HG02759 (cell line): ENCODE measurements around the gene PKMYT1.

Experiments
- ATAC-seq: cut with Tn5 transposase; IDR thresholded peaks from one replicate; pipeline ENCODE4 v1.9.1; 2021; ENCODE audit warnings: mild to moderate bottlenecking, moderate library complexity; ENCODE audit not compliant: unreplicated experiment

PKMYT1 gene

DNA sequence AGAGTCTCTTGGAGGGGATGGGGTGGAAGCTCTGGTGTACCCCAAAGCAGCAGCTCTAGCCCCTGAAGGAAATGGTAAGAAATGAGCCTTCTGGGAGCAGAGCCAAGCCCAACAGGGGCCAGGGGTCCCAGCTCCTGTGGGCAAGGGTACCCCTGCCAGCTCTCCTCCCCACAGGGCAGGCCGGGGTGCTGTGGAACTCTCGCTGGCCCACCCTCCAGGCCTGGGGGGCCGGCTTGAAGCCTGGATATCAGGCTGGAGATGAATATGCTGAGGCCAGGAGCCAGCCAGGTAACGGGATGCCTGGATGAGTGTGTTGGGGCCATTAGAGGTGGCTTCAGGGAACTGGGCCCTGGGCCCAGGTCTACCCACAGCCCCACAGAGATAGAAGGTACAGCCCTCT lies 20.3 kb upstream of the PKMYT1 start:
- no peak for ATAC-seq

- no peak for ATAC-seq
Measured at GRCh38 chr16:2999929-3000328, 19.7 kb upstream of the PKMYT1 start.

DNA sequence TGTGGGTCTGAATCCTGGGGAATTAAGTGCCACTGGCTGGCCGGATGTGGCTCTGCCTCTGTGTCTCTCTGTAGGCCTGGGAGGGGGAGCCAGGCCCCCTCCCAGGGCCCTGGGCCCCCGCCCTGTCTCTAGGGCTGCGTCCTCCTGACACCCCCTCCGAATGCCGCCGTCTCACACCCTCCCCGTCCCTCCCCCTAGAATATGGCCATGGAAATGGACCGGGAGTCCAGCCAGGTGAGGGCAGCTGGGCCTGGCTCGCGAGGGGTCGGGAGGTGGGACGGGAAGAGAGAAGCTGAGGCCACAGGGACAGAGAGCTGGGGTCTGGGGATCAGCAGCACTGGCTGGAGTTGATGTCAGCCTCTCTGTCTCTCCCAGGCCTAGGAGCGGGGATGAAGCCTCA lies 16.1 kb upstream of the PKMYT1 start:
- ATAC-seq, result no peak

DNA sequence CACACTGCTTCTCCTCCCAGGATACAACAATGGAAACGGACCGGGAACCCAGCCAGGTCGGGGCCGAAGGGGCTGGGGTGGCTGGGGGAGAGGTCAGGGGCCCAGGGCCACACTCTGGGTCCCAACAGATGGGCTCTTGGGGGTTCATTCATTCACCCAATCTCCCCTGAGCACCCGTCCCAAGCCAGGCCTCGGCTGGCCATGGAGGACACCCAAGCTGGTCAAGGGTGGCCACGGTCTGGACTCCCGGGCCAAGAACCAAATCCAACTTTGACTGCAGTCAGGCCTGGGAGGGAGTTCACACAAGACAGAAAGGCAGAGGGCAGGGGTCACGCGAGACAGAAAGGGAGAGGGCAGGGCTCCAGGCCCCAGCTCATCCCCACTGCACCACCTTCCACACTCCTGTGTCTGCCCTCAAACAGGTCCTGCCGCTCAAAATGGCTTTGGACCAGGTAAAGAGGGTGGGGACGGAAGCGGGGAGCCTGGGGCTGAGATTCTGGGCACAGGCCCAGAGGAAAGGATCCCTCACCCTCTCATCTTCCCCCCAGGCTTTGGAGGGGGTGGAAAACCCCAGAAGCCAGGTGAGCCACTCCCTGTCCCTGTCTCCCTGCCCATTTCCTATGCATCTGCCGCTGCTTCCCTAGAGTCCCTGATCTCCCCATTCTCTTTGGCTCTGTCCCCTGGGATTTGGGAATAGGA lies 12.3 kb upstream of the PKMYT1 start:
- ATAC-seq, result no peak

DNA sequence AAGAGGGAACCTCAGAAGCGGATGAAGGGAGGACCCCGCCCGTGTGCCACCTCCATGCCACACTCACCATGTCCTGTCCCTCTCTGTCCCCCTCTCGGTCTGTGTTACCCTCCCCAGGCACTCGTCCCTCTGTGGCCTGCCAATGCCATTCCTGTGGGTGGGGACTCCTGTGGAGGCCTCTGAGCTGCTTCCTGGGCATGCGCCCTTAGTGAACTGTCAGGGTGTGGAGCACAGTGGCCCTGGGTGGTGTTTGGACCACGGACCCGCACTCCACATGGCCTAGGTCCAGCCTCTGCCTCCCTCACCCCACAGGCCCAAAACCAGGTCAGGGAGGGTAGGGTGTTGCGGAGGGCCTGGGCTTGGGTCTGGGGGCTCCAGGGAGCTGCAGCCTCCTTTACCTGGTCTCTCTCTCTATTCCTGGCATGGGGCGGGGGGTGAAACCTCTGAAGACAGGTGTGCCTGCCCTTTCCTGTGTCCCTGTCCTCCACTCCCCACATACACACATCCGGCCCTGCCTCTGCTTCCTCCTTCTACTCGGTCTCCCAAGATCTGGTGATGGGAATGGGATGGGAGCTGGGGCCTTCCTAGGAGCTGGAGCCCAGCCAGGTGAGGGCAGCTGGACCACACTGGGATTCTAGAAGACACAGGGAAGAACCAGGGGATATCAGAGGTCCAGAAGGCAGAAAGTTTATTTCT lies 11.5 kb upstream of the PKMYT1 start:
- no peak for ATAC-seq

DNA sequence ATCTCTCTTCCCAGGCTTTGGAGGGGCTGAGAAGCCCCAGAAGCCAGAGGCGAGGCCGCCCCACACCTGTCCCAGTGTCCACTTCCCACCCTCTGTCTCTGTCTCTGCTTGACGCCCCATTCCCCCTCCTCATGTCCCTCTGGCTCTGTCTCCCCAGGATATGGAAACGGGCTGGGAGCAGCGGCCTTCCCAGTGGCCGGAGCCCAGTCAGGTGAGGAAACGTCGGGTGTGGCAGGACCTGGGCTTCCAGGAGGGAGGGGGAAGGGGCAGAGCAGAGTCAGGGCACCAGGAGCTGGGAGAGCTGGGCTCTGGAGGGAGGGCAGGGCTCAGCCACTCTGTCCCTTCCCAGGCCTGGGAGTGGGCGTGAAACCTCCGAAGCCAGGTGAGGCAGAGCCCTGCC lies 10.6 kb upstream of the PKMYT1 start:
- ATAC-seq, result no peak

DNA sequence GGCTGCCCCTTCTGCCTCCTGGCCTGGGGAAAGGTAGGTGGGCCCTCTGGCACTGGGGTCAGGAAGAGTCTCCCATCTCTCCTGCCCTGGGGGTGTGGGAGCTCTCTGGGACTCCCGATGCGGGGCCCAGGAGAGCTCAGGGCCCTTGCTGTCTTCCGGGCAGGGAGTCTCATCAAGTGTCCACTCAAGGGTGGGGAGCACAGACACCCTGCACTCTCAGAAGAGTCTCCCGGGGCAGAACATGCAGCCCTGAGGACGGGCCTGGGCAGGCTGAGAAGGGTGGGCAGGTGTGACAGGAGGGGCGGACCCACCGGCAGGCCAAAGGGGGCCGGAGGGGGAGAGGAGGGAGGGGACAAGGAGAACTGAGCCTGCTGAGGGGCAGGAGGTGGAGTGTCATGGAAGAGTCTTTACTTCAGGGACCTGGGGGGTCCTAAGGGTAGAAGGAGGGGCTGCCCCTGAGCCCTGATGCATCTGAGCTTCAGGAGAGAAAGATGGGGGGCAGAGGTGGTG lies 8.4 kb upstream of the PKMYT1 start:
- ATAC-seq, result no peak

DNA sequence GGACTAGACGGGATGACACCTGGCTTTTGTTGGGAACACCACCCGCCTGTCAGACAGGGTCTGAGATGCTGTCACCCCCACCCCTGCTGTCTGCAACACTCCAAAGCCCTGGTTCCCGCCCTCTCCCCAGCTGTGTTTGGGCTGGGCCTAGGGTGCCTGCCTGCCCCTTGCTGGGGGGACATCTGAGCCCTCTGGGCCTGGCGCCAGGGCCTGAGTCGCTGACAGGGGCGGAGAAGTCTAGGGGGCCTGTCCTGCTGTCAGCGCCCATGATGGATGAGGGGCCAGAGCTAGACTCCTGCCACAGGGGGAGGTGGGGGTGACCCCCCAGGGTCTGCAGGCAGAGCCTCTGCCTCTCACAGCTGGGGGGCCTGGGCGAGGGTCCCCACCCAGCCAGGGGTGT lies 7.6 kb upstream of the PKMYT1 start:
- no peak for ATAC-seq

- no peak for ATAC-seq
Measured at GRCh38 chr16:2987286-2987685, 7.0 kb upstream of the PKMYT1 start.

GRCh38 chr16:2986623-2987188 lies 6.5 kb upstream of the PKMYT1 start:
- no peak for ATAC-seq

GRCh38 chr16:2985893-2986355 lies 5.7 kb upstream of the PKMYT1 start:
- ATAC-seq, result no peak

GRCh38 chr16:2985462-2985861 lies 5.2 kb upstream of the PKMYT1 start:
- no peak for ATAC-seq

GRCh38 chr16:2983706-2984136 lies 3.5 kb upstream of the PKMYT1 start:
- no peak for ATAC-seq

DNA sequence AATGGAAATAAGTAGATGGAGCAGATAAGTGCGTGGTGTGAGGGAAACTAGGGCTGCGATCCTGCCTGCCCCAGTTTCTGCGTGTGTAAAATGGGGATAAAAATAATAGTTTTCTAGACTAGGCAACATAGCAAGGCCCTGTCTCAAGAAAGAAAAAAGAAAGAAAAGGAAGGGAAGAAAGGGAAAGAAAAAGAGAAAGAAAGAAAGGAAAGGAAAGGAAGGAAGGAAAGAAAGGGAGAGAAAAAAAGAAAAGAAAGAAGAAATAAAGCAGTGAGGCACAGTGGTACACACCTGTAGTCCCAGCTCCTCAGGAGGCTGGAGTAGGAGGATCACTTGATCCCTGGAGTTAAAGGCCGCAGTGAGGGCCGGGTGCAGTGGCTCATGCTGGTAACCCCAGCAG lies 2.2 kb upstream of the PKMYT1 start:
- no peak for ATAC-seq

DNA sequence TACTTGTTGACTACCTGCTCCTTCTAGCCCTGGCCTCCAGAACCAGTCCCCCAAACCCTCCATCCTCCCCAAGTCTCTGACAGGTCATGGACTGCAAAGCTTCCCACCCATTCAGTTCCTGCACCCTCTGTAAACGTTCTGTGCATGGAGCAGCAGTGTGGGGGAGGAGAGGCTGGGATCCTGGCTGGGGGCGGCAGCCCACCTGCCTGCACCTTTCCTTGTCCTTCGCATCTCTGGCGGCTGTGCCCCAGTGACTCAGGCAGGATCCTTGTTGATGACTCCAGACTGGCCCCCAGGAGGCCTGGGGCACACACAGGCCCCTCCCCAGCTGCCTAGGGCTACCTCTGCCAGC lies 1.6 kb upstream of the PKMYT1 start:
- ATAC-seq, result no peak

DNA sequence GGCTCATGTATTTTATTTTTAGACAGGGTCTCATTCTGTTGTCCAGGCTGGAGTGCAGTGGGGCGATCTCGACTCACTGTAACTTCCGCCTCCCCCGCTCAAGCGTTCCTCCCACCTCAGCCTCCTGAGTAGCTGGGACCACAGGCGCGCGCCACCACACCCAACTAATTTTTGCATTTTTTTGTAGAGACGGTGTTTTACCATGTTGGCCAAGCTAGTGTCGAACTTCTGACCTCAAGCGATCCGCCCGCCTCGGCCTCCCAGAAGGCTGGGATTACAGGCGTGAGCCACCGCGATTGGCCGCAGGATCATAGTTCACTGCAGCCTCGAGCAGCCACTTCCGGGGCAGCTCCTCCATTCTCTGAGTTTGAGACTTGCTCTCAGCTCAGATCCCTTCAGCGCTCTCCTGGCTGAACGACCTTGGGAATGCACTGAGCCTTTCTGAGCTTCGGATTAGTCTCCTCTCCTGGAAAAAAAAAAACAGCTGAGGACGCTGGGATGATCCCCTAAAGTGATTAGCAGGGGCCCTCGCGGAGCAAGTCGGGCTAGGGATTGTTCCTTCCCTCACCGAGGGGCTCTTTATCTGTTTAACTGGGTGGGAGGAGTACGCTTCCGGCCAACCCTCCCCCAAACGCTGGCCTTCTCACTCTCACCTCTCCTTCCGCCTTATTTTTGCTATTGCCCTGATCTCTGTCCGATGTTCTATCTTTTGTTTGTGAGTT lies 1.1 kb upstream of the PKMYT1 start:
- peak; percentile 1 for ATAC-seq

- ATAC-seq, result no peak
Measured at GRCh38 chr16:2979669-2980226, 498 bp downstream of the PKMYT1 start.

- no peak for ATAC-seq
Measured at GRCh38 chr16:2977440-2977839, 2.8 kb downstream of the PKMYT1 start.

- ATAC-seq, result no peak
Measured at GRCh38 chr16:2976673-2977072, 3.6 kb downstream of the PKMYT1 start.

DNA sequence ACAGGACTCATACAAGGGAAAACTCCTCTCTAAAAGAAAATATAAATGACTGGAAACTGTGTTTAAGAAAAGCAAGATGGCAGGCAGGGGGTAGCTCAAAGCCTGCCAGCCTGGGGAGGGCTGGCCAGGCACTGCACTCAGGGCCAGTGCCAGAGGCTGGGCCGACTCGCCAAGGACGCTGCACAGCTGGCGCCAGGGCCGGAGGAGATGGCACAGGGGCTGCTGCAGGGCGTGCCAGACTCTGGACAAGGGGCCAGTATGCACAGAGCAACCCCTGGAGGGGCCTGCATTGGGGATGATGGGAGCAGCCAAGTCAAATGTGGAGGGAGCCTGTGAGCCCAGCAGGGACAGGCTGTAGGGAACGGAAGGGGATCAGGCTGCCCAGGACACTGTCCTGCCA lies 4.0 kb downstream of the PKMYT1 start:
- no peak for ATAC-seq

DNA sequence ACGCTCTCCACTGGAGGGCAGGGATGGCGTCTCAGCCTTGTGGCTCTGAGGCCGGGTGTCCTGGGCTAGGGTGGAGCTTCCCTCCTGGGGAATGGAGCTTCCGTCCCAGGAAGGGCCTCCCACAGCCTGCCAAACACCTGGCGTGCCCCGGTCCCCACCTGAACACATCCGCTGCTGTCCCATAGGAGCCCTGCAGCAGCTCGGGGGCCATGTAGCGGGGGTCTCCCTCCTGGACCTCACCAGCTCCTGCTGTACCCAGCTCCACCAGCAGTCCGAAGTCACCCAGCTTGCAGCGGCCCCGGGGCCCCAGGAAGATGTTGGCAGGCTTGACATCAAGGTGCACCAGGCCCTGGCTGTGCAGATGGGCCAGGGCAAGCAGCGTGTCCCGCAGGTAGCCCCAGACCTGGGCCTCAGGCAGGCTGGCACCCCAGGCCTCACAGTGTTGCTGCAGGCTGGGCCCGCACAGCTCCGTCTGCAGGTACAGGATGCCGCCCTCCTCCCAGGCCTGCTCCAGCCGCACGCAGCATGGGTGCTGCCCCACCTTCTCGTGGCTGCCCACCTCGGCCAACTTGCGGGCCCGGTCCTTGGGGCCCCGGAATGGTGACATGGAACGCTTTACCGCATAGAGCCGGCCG lies 5.0 kb downstream of the PKMYT1 start:
- no peak for ATAC-seq
